ENCODE results near the gene CFAP73. TPM values are rescaled to one million over a fixed set of nuclear protein-coding genes. Genes with fewer than 3 reads are reported as not detected.

Gene CFAP73
- polyA plus RNA-seq, 1 experiment: not detected

DNA sequence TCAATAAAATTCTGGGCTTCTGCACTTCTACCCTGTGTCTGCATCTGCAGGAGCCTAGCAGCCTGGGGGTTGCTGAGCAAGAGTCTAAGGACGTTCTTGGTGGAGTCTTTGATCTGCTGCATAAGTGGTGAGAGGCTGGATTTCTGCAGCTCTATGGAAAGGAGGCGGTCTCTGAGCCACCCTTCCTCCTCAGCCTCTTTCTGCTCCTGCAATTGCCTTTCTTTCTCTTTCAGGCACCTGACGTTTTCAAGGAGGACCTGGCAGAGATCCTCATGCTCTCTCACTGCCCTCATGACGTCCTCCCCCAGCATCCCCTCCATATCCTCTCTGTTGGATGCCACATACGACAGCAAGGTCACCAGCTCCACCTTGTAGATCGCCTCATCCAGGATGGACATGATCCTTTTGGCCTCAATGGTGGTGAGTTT, 58.1 kb downstream of the CFAP73 start:
- Histone ChIP-seq H3K4me3 (ENCODE audit: low read depth, low read length) (no peak overlapping the region), H3K27me3 (ENCODE audit: control insufficient read depth, insufficient read depth, low read length) (no peaks in the 10 kb centered on the region), H3K27ac (ENCODE audit: low read depth, low read length) (peak overlapping the region; percentile 11), H3K9me3 (ENCODE audit: control insufficient read depth, insufficient read depth, low read length) (no peaks in the 10 kb centered on the region)
- ChIA-PET CTCF (no interaction called here), POLR2A (interaction anchor here (1.7 kb wide), 1 partner anchor 14 kb away, joined by 4 read pairs; the partner anchor contains the start of gene TPCN1)
- TF ChIP-seq, protein P1, sequence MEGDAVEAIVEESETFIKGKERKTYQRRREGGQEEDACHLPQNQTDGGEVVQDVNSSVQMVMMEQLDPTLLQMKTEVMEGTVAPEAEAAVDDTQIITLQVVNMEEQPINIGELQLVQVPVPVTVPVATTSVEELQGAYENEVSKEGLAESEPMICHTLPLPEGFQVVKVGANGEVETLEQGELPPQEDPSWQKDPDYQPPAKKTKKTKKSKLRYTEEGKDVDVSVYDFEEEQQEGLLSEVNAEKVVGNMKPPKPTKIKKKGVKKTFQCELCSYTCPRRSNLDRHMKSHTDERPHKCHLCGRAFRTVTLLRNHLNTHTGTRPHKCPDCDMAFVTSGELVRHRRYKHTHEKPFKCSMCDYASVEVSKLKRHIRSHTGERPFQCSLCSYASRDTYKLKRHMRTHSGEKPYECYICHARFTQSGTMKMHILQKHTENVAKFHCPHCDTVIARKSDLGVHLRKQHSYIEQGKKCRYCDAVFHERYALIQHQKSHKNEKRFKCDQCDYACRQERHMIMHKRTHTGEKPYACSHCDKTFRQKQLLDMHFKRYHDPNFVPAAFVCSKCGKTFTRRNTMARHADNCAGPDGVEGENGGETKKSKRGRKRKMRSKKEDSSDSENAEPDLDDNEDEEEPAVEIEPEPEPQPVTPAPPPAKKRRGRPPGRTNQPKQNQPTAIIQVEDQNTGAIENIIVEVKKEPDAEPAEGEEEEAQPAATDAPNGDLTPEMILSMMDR (IDR thresholded peaks at IDR 0.05; ENCODE audit: low read depth, low read length): no peak
- no peak for DNase-seq (ENCODE audit: low read depth, low spot score)

DNA sequence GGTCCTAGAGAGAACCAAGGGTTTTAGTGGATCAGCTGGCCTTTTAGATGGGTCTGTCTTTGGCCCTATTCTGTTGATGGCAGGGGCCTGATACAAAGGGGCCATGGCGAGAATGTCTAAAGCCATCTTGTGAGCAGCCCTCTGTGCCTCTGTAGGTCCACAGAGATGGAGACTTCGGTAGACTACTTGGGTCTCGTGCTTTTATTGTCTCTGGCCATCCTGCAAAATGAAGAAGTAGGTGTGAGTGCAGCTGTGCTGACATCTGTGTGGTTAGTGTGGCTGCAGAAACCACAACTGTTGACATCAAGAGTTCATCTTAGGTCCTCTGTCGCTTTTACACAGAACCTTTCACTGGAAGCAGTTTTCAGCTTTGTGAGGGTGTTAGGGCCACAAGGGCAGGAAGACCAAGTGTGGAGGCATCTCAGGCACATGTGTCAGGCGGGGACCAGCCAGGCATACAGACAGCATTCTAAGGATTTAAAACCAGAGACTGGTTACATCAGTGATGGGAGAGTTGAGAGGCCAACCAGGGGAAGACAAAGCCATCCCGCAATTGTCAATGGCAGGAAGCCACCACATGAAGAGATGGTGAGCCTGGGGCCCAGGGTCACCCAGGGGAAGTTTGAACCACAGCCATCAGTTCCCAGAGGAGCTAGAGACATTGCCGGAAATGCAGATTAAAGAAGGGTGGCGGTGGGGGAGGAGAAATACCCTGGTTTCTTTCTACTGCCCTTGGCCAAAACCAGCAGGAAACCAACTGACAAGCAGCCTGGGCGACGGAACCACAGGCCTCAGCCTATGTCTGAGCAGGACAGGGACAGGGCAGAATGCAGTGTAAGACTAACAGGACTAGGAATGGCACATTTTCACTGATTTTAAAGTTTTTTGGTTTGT, 58.8 kb downstream of the CFAP73 start:
- Histone ChIP-seq H3K27ac (ENCODE audit: low read depth, low read length) (no peak overlapping the region), H3K4me3 (ENCODE audit: low read depth, low read length) (no peak overlapping the region), H3K9me3 (ENCODE audit: control insufficient read depth, insufficient read depth, low read length) (no peaks in the 10 kb centered on the region), H3K27me3 (ENCODE audit: control insufficient read depth, insufficient read depth, low read length) (no peaks in the 10 kb centered on the region)
- TF ChIP-seq, protein P1 (IDR thresholded peaks at IDR 0.05; ENCODE audit: low read depth, low read length): no peak
- ChIA-PET POLR2A (interaction anchor here (1.7 kb wide), 1 partner anchor 13 kb away, joined by 4 read pairs; the partner anchor contains the start of gene TPCN1), CTCF (no interaction called here)
- DNase-seq (ENCODE audit: low read depth, low spot score): no peak

Small RNA genes within 50 kb of the gene (small RNA-seq; reads per million reads assigned to genes)
- not detected for gene MIR7106 (ENCODE audit: insufficient read length, low read depth)
- not detected for gene RF00019 (ENCODE audit: insufficient read length, low read depth)

Other genes with a start within 250 kb of the CFAP73 start
- 0.19 and 0.50 TPM in 2 replicates for gene OAS1, start 242.8 kb upstream of the CFAP73 start, polyA plus RNA-seq (2011; rRNA removed)
- 8.5 and 9.3 TPM in 2 replicates for gene OAS3, start 211.2 kb upstream of the CFAP73 start, polyA plus RNA-seq (2011; rRNA removed)
- 0.12 and 0.21 TPM in 2 replicates for gene OAS2, start 171.2 kb upstream of the CFAP73 start, polyA plus RNA-seq (2011; rRNA removed)
- 0.05 and 0.25 TPM in 2 replicates for gene DTX1, start 93.0 kb upstream of the CFAP73 start, polyA plus RNA-seq (2011; rRNA removed)
- not detected in 2 replicates for gene RASAL1, start 14.0 kb upstream of the CFAP73 start, polyA plus RNA-seq (2011; rRNA removed)
- gene DDX54, start 35.8 kb downstream of the CFAP73 start, polyA plus RNA-seq (2011; rRNA removed): 26.9 and 32.1 TPM in 2 replicates
- gene RITA1, start 36.0 kb downstream of the CFAP73 start, polyA plus RNA-seq (2011; rRNA removed): 9.0 and 11.3 TPM in 2 replicates
- 10.9 and 11.9 TPM in 2 replicates for gene TPCN1, start 71.7 kb downstream of the CFAP73 start, polyA plus RNA-seq (2011; rRNA removed)
- 12.1 and 17.2 TPM in 2 replicates for gene SLC8B1, start 185.4 kb downstream of the CFAP73 start, polyA plus RNA-seq (2011; rRNA removed)
- gene PLBD2, start 208.9 kb downstream of the CFAP73 start, polyA plus RNA-seq (2011; rRNA removed): 16.0 and 32.7 TPM in 2 replicates

Measured in AG04450 (cell line).